Measurements from ENCODE around the gene MAP3K14. TPM values are rescaled to one million over a fixed set of nuclear protein-coding genes. Genes with fewer than 3 reads are reported as not detected.

MAP3K14 gene
- total and polyA plus RNA-seq, 9 donors: 2.4 to 19.8 (median 10.7) TPM

GRCh38 chr17:45301674-45302073 is 15.1 kb downstream of the MAP3K14 start:
- intact Hi-C loops (cut with DNase I): no loop called here
- Histone ChIP-seq H3K4me3 (no peak overlapping the region), H3K9me3 (no peaks in the 10 kb centered on the region), H3K36me3 (no peaks in the 10 kb centered on the region), H3K27me3 (no peaks in the 10 kb centered on the region), H3K4me1 (ENCODE audit: insufficient read depth) (peaks cover 20% of the 10 kb centered on the region), H3K27ac (no peak overlapping the region)
- DNase-seq: no peak
- WGBS, 3 donors: 95 to 98% (median 97%) methylated on average over 4 of the region's 4 CpGs
- TF ChIP-seq POLR2A (IDR thresholded peaks at IDR 0.05): no peak

GRCh38 chr17:45300060-45300751 is 16.6 kb downstream of the MAP3K14 start:
- DNase-seq: no peak
- peaks cover 21% of the 10 kb centered on the region for H3K4me1 ChIP-seq (ENCODE audit: insufficient read depth)
- no peaks in the 10 kb centered on the region for H3K9me3 ChIP-seq
- H3K27me3 ChIP-seq: no peaks in the 10 kb centered on the region
- no peak overlapping the region for H3K4me3 ChIP-seq
- H3K36me3 ChIP-seq: no peaks in the 10 kb centered on the region
- 82 to 87% (median 86%) methylated on average over 7 of the region's 7 CpGs for WGBS, 3 donors
- H3K27ac ChIP-seq: no peak overlapping the region
- intact Hi-C loops (cut with DNase I): no loop called here
- TF ChIP-seq POLR2A (IDR thresholded peaks at IDR 0.05): no peak
- TF ChIP-seq, protein P1, sequence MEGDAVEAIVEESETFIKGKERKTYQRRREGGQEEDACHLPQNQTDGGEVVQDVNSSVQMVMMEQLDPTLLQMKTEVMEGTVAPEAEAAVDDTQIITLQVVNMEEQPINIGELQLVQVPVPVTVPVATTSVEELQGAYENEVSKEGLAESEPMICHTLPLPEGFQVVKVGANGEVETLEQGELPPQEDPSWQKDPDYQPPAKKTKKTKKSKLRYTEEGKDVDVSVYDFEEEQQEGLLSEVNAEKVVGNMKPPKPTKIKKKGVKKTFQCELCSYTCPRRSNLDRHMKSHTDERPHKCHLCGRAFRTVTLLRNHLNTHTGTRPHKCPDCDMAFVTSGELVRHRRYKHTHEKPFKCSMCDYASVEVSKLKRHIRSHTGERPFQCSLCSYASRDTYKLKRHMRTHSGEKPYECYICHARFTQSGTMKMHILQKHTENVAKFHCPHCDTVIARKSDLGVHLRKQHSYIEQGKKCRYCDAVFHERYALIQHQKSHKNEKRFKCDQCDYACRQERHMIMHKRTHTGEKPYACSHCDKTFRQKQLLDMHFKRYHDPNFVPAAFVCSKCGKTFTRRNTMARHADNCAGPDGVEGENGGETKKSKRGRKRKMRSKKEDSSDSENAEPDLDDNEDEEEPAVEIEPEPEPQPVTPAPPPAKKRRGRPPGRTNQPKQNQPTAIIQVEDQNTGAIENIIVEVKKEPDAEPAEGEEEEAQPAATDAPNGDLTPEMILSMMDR (IDR thresholded peaks at IDR 0.05): no peak
- no peak for TF ChIP-seq EP300 (IDR thresholded peaks at IDR 0.05)

GRCh38 chr17:45299361-45299760 is 17.5 kb downstream of the MAP3K14 start:
- Histone ChIP-seq H3K27me3 (no peaks in the 10 kb centered on the region), H3K4me3 (no peak overlapping the region), H3K27ac (no peak overlapping the region), H3K36me3 (no peaks in the 10 kb centered on the region), H3K4me1 (ENCODE audit: insufficient read depth) (peaks cover 26% of the 10 kb centered on the region), H3K9me3 (no peaks in the 10 kb centered on the region)
- intact Hi-C loops (cut with DNase I): no loop called here
- no peak for DNase-seq
- 83 to 89% (median 86%) methylated on average over 2 of the region's 2 CpGs for WGBS, 3 donors
- TF ChIP-seq EP300 (IDR thresholded peaks at IDR 0.05) (no peak), POLR2A (IDR thresholded peaks at IDR 0.05) (no peak)
- TF ChIP-seq, protein P1 (IDR thresholded peaks at IDR 0.05): no peak

- no peak for DNase-seq
- H3K27me3 ChIP-seq: no peaks in the 10 kb centered on the region
- no peak overlapping the region for H3K27ac ChIP-seq
- peaks cover 31% of the 10 kb centered on the region for H3K4me1 ChIP-seq (ENCODE audit: insufficient read depth)
- no peak overlapping the region for H3K4me3 ChIP-seq
- no peaks in the 10 kb centered on the region for H3K9me3 ChIP-seq
- H3K36me3 ChIP-seq: no peaks in the 10 kb centered on the region
- intact Hi-C loops (cut with DNase I): no loop called here
- TF ChIP-seq EP300 (IDR thresholded peaks at IDR 0.05): no peak
- TF ChIP-seq POLR2A (IDR thresholded peaks at IDR 0.05): no peak
- TF ChIP-seq, protein P1 (IDR thresholded peaks at IDR 0.05): no peak
- 93 to 95% (median 94%) methylated on average over 8 of the region's 8 CpGs for WGBS, 3 donors
These were observed 18.1 kb downstream of the MAP3K14 start for GRCh38 chr17:45298546-45299285.

- H3K27me3 ChIP-seq: no peaks in the 10 kb centered on the region
- WGBS, 3 donors: 53 to 74% (median 71%) methylated on average over 1 of the region's 1 CpG
- TF ChIP-seq EP300 (IDR thresholded peaks at IDR 0.05): no peak
- TF ChIP-seq POLR2A (IDR thresholded peaks at IDR 0.05): no peak
- TF ChIP-seq, protein P1 (IDR thresholded peaks at IDR 0.05): no peak
- H3K27ac ChIP-seq: no peak overlapping the region
- H3K4me1 ChIP-seq (ENCODE audit: insufficient read depth): peaks cover 39% of the 10 kb centered on the region
- H3K4me3 ChIP-seq: no peak overlapping the region
- H3K36me3 ChIP-seq: no peaks in the 10 kb centered on the region
- DNase-seq: no peak
- H3K9me3 ChIP-seq: no peaks in the 10 kb centered on the region
- intact Hi-C loops (cut with DNase I): no loop called here
These were observed 20.0 kb downstream of the MAP3K14 start for GRCh38 chr17:45296833-45297124.

Data from ovary (tissue), 9 donors.